Stimulated activated CD8-positive, alpha-beta memory T cell treated with anti-CD3 and anti-CD28 coated beads, Interleukin-4, amount 100 ng/mL, for 1 hour (primary cell): ENCODE measurements around the gene FZD1.

Source experiments
- DNase-seq, 2 donors: peaks; one replicate each; pipeline ENCODE4 v3.0.0-alpha.2; 2020; ENCODE audit warnings: low read depth in 2 of 2, low spot score in 1 of 2

FZD1 gene

GRCh38 chr7:91264046-91264923 is at the start of gene FZD1:
TSS of gene FZD1 (plus strand) at chr7:91264433. CDS start at chr7:91264881, 448 bp downstream.
- DNase-seq = no peak

GRCh38 chr7:91226411-91226810 is 37.8 kb upstream of the FZD1 start:
- no peak for DNase-seq

GRCh38 chr7:91228327-91228726 is 35.9 kb upstream of the FZD1 start:
- DNase-seq = no peak

GRCh38 chr7:91228927-91229558 is 35.2 kb upstream of the FZD1 start:
- no peak for DNase-seq

- no peak for DNase-seq
Measured at GRCh38 chr7:91230100-91230499, 34.1 kb upstream of the FZD1 start.

GRCh38 chr7:91230503-91230902 is 33.7 kb upstream of the FZD1 start:
- DNase-seq = no peak

- no peak for DNase-seq
Measured at GRCh38 chr7:91233212-91233611, 31.0 kb upstream of the FZD1 start.

GRCh38 chr7:91235211-91235832 is 28.9 kb upstream of the FZD1 start:
- no peak for DNase-seq

- DNase-seq = no peak
Measured at GRCh38 chr7:91239171-91239604, 25.0 kb upstream of the FZD1 start.

GRCh38 chr7:91239772-91240171 is 24.5 kb upstream of the FZD1 start:
- no peak for DNase-seq

GRCh38 chr7:91240376-91240941 is 23.8 kb upstream of the FZD1 start:
- DNase-seq = no peak

- no peak for DNase-seq
Measured at GRCh38 chr7:91242097-91242844, 22.0 kb upstream of the FZD1 start.

- no peak for DNase-seq
Measured at GRCh38 chr7:91243591-91244301, 20.5 kb upstream of the FZD1 start.

- no peak for DNase-seq
Measured at GRCh38 chr7:91247500-91247899, 16.7 kb upstream of the FZD1 start.

GRCh38 chr7:91248996-91249395 is 15.2 kb upstream of the FZD1 start:
- DNase-seq = no peak

GRCh38 chr7:91249506-91250233 is 14.6 kb upstream of the FZD1 start:
- DNase-seq = no peak

- DNase-seq = no peak
Measured at GRCh38 chr7:91250706-91251105, 13.5 kb upstream of the FZD1 start.

GRCh38 chr7:91251877-91252276 is 12.4 kb upstream of the FZD1 start:
- no peak for DNase-seq

GRCh38 chr7:91263384-91264045 is 718 bp upstream of the FZD1 start:
- no peak for DNase-seq
